H1 (cell line): ENCODE results near the gene SRSF7. TPM values are rescaled to one million over a fixed set of nuclear protein-coding genes. Genes with fewer than 3 reads are reported as not detected.

ENCODE experiments used
- CTCF ChIA-PET: fragments of 300-600 bp; sonication (Branson Sonifier 250); formaldehyde crosslinking; loops from one replicate; lab custom pipeline; 2021; ENCODE audit not compliant: partially characterized antibody; lab: Charles Lee
- POLR2A ChIA-PET: fragments of 300-600 bp; sonication (Branson Sonifier 250); formaldehyde crosslinking; loops from one replicate; lab custom pipeline; 2021; ENCODE audit warnings: inconsistent platforms; ENCODE audit not compliant: partially characterized antibody; lab: Charles Lee
- DNase-seq, 2 experiments: peaks; one replicate each; pipeline versions ENCODE4 v3.0.0 to v3.0.0-alpha.2; 2010 to 2022; ENCODE audit warnings: low spot score in 2 of 2, low read depth in 1 of 2, mixed read lengths in 1 of 2
- FAIRE-seq: peaks from 2 replicates; lab custom pipeline; 2011; peaks lifted over from hg19 to GRCh38; lab: Jason Lieb, UNC
- H2AFZ ChIP-seq: 2 replicates; pipeline ENCODE4 v1.8.1; 2012; ENCODE audit warnings: low read length, inconsistent platforms
- H2AK5ac ChIP-seq: 2 replicates; pipeline ENCODE4 v1.6.1; 2013; ENCODE audit warnings: low read depth, low read length
- H2BK120ac ChIP-seq: replicated peaks from 2 replicates; pipeline ENCODE3; 2013; ENCODE audit warnings: low read depth, low read length, inconsistent platforms
- H2BK12ac ChIP-seq: 2 replicates; pipeline ENCODE4 v1.6.1; 2013; ENCODE audit warnings: low read depth, low read length
- H2BK15ac ChIP-seq: 2 replicates; pipeline ENCODE4 v1.6.1; 2013; ENCODE audit warnings: low read length
- H2BK20ac ChIP-seq: 2 replicates; pipeline ENCODE4 v1.6.1; 2013; ENCODE audit warnings: low read length
- H2BK5ac ChIP-seq: 2 replicates; pipeline ENCODE4 v1.6.1; 2013; ENCODE audit warnings: low read depth, low read length
- H3K14ac ChIP-seq: 2 replicates; pipeline ENCODE4 v1.6.1; 2013; ENCODE audit warnings: inconsistent platforms; ENCODE audit not compliant: insufficient read length
- H3K18ac ChIP-seq: 2 replicates; pipeline ENCODE4 v1.6.1; 2013; ENCODE audit warnings: low read length; ENCODE audit errors: extremely low read depth
- H3K23ac ChIP-seq: 2 replicates; pipeline ENCODE4 v1.6.1; 2013; ENCODE audit warnings: inconsistent platforms; ENCODE audit not compliant: insufficient read length
- H3K23me2 ChIP-seq: 2 replicates; pipeline ENCODE4 v1.6.1; 2013; ENCODE audit warnings: low read depth, low read length
- H3K27ac ChIP-seq: 2 replicates; pipeline ENCODE4 v1.6.1; 2011; ENCODE audit warnings: low read depth, low read length, inconsistent platforms
- H3K27me3 ChIP-seq, 4 experiments: replicated peaks in 1 of 4; 1 replicate in 1 of 4; 2 replicates in 3 of 4; pipeline versions ENCODE4 v1.6.1 to v1.8.1; 2011 to 2013; ENCODE audit warnings: low read length in 3 of 4, mild to moderate bottlenecking in 3 of 4, inconsistent platforms in 2 of 4, mixed read lengths in 2 of 4, moderate library complexity in 1 of 4; ENCODE audit not compliant: control insufficient read depth in 3 of 4, insufficient read depth in 3 of 4; ENCODE audit errors: extremely low read depth in 1 of 4
- H3K36me3 ChIP-seq, 4 experiments: 2 replicates each; pipeline versions ENCODE4 v1.6.1 to v1.8.1; 2011 to 2013; ENCODE audit warnings: mild to moderate bottlenecking in 4 of 4, low read length in 3 of 4, moderate library complexity in 2 of 4, control low read depth in 1 of 4, inconsistent platforms in 1 of 4; ENCODE audit not compliant: insufficient read depth in 4 of 4, control insufficient read depth in 2 of 4
- H3K4ac ChIP-seq: replicated peaks from 2 replicates; pipeline ENCODE3; 2013; ENCODE audit warnings: low read length, low read depth, mixed read lengths, inconsistent platforms; ENCODE audit not compliant: insufficient read length
- H3K4me1 ChIP-seq, 4 experiments: replicated peaks in 1 of 4; 1 replicate in 1 of 4; 2 replicates in 3 of 4; pipeline versions ENCODE4 v1.6.1 to v1.8.1; 2011 to 2013; ENCODE audit warnings: low read length in 3 of 4, inconsistent platforms in 2 of 4, mixed read lengths in 1 of 4; ENCODE audit not compliant: insufficient read depth in 4 of 4, control insufficient read depth in 3 of 4
- H3K4me2 ChIP-seq, 2 experiments: 2 replicates each; pipeline versions ENCODE4 v1.6.1 to v1.8.1; 2011 to 2013; ENCODE audit warnings: low read depth in 2 of 2, low read length in 2 of 2, control low read depth in 1 of 2, inconsistent platforms in 1 of 2, mild to moderate bottlenecking in 1 of 2; ENCODE audit not compliant: insufficient read depth in 1 of 2
- H3K4me3 ChIP-seq, 4 experiments: fragments of 200-600, 300-600 bp in 1 of 4; sonication (generic), shearing (Covaris generic), sonication (Bioruptor Twin) in 1 of 4; 2 replicates each; pipeline versions ENCODE4 v1.5.1 to v1.8.1; 2011 to 2016; ENCODE audit warnings: low read length in 4 of 4, low read depth in 3 of 4, control low read depth in 2 of 4, inconsistent platforms in 2 of 4, mild to moderate bottlenecking in 2 of 4, mixed read lengths in 1 of 4, moderate library complexity in 1 of 4; ENCODE audit not compliant: insufficient read depth in 2 of 4; ENCODE audit errors: extremely low read depth in 1 of 4
- H3K56ac ChIP-seq: replicated peaks from 2 replicates; pipeline ENCODE3; 2013; ENCODE audit warnings: low read depth, mild to moderate bottlenecking, mixed read lengths, low read length, inconsistent platforms; ENCODE audit not compliant: insufficient read length
- H3K79me1 ChIP-seq: 2 replicates; pipeline ENCODE4 v1.6.1; 2013; ENCODE audit warnings: low read depth, low read length, control low read depth
- H3K79me2 ChIP-seq, 2 experiments: 2 replicates each; pipeline versions ENCODE4 v1.6.1 to v1.8.1; 2012 to 2013; ENCODE audit warnings: low read length in 2 of 2, mild to moderate bottlenecking in 2 of 2, inconsistent platforms in 1 of 2; ENCODE audit not compliant: insufficient read depth in 2 of 2, control insufficient read depth in 1 of 2
- H3K9ac ChIP-seq, 4 experiments: replicated peaks in 1 of 4; 1 replicate in 1 of 4; 2 replicates in 3 of 4; pipeline versions ENCODE4 v1.6.1 to v1.8.1; 2011 to 2013; ENCODE audit warnings: low read depth in 3 of 4, low read length in 3 of 4, control low read depth in 2 of 4, mild to moderate bottlenecking in 2 of 4, moderate library complexity in 2 of 4, inconsistent platforms in 1 of 4; ENCODE audit errors: extremely low read depth in 1 of 4
- H3K9me3 ChIP-seq, 2 experiments: 2 replicates each; pipeline versions ENCODE4 v1.6.1 to v1.8.1; 2012 to 2013; ENCODE audit warnings: mild to moderate bottlenecking in 2 of 2, moderate library complexity in 2 of 2, control low read depth in 1 of 2, inconsistent platforms in 1 of 2, low read depth in 1 of 2, low read length in 1 of 2, mixed read lengths in 1 of 2; ENCODE audit not compliant: insufficient read depth in 2 of 2
- H4K20me1 ChIP-seq, 2 experiments: replicated peaks in 1 of 2; 2 replicates each; pipeline versions ENCODE3 to v1.8.1; 2011 to 2013; ENCODE audit warnings: inconsistent platforms in 2 of 2, low read length in 2 of 2, mild to moderate bottlenecking in 1 of 2; ENCODE audit not compliant: insufficient read depth in 2 of 2, control insufficient read depth in 1 of 2
- H4K5ac ChIP-seq: 2 replicates; pipeline ENCODE4 v1.6.1; 2013; ENCODE audit warnings: low read length, low read depth, mixed read lengths, inconsistent platforms; ENCODE audit not compliant: insufficient read length
- H4K8ac ChIP-seq: 2 replicates; pipeline ENCODE4 v1.8.0; 2013; ENCODE audit warnings: mild to moderate bottlenecking, moderate library complexity, low read length, inconsistent platforms; ENCODE audit not compliant: insufficient read depth; ENCODE audit errors: extremely low read depth
- H4K91ac ChIP-seq: replicated peaks from 2 replicates; pipeline ENCODE3; 2013; ENCODE audit warnings: low read length, mixed read lengths, inconsistent platforms; ENCODE audit not compliant: insufficient read length
- ATF2 ChIP-seq: IDR thresholded peaks from 2 replicates; pipeline ENCODE4 v1.6.1; 2012; ENCODE audit warnings: low read length, inconsistent platforms
- CBX8 ChIP-seq: fragments of 300-800, 300-1000 bp; sonication (generic); IDR thresholded peaks from 2 replicates; pipeline ENCODE4 v1.7.1; 2016; ENCODE audit warnings: low read depth, low read length, borderline replicate concordance
- CHD1 ChIP-seq: IDR thresholded peaks from 2 replicates; pipeline ENCODE4 v1.6.1; 2012; ENCODE audit warnings: low read depth, low read length, improper control_type of control experiment
- EGR1 ChIP-seq: IDR thresholded peaks from 2 replicates; pipeline ENCODE4 v1.6.1; 2011; ENCODE audit warnings: low read depth, low read length, borderline replicate concordance
- FOSL1 ChIP-seq: IDR thresholded peaks from 2 replicates; pipeline ENCODE4 v1.6.1; 2011; ENCODE audit warnings: mild to moderate bottlenecking, low read depth, low read length, moderate library complexity; ENCODE audit not compliant: insufficient read depth
- GTF2F1 ChIP-seq: IDR thresholded peaks from 2 replicates; pipeline ENCODE4 v1.6.1; 2012; ENCODE audit warnings: low read depth, low read length, improper control_type of control experiment, borderline replicate concordance
- HDAC6 ChIP-seq: IDR thresholded peaks from one replicate; pipeline ENCODE4 v1.7.1; 2012; ENCODE audit warnings: low read depth, mild to moderate bottlenecking, inconsistent platforms, low read length, moderate library complexity
- KDM5A ChIP-seq: fragments of 200-600 bp; IDR thresholded peaks from 2 replicates; pipeline ENCODE4 v1.7.1; 2012; ENCODE audit warnings: mild to moderate bottlenecking, low read length, inconsistent platforms, mixed read lengths
- RXRA ChIP-seq: IDR thresholded peaks from 2 replicates; pipeline ENCODE4 v1.6.1; 2011; ENCODE audit warnings: low read depth, mild to moderate bottlenecking, low read length, moderate library complexity; ENCODE audit not compliant: insufficient read depth
- SAP30 ChIP-seq: fragments of 300-600 bp; sonication (generic); IDR thresholded peaks from 2 replicates; pipeline ENCODE4 v1.7.1; 2012; ENCODE audit warnings: low read length, moderate library complexity, mild to moderate bottlenecking, inconsistent platforms; ENCODE audit not compliant: insufficient read depth, insufficient replicate concordance
- TAF7 ChIP-seq: optimal IDR thresholded peaks from 2 replicates; pipeline ENCODE3; 2011; ENCODE audit warnings: low read depth, mild to moderate bottlenecking, inconsistent platforms, low read length, moderate library complexity, borderline replicate concordance
- polyA plus RNA-seq, 7 experiments: library from polyadenylated mRNA; depleted of rRNA in 3 of 7; stranded (reverse) in 5 of 7; unstranded in 2 of 7; fragments of >200 nt in 5 of 7; fragments of 200-250 nt in 2 of 7; gene quantifications; 1 replicate in 5 of 7; 2 replicates in 1 of 7; 4 replicates in 1 of 7; pipeline versions ENCODE4 v1.2.1 to v1.2.3, GENCODE V29; 2011 to 2013; ENCODE audit warnings: missing spikeins in 2 of 7, mixed read lengths in 2 of 7
- total RNA-seq: library from RNA; stranded (reverse); fragmentation: NEBNext Ultra II Directional; extraction: Animal tissue kit (Norgen Biotek cat#: 25700); gene quantifications from 2 replicates; pipeline ENCODE4 v1.2.1, GENCODE V29; 2021
- TF ChIP-seq, protein P1 (sequence below): IDR thresholded peaks from 2 replicates; pipeline ENCODE4 v1.6.1; 2011; ENCODE audit warnings: low read length, improper control_type of control experiment

The SRSF7 gene
- total and polyA plus RNA-seq, 2 of the 8 experiments (the other 6 are each of a cell fraction or from before 2014, with no cell fraction given), result 370 to 415 TPM

DNA sequence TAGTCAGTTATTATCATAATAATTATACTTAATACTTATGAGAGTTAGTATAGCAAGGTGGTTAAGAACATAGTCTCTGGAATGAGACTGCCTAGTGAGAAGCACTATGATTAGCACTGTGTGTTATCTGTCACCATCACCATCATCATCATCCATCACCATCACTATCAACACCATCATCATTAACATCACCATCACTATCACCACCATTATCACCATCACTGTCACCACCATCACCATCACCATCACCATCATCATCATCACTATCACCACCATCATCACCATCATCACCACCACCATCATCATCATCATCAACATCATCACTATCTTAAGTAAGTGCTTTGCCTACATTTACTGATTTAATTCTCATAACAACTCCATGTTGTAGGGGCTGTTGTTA, 39.6 kb downstream of the SRSF7 start:
- Histone ChIP-seq H3K27me3 (no peaks in the 10 kb centered on the region), H4K91ac (no peak overlapping the region), H3K27ac (no peak overlapping the region), H3K4me3 (no peak overlapping the region), H4K5ac (no peak overlapping the region), H3K23me2 (peaks cover 3% of the 10 kb centered on the region; the same call in 1 of the 2 replicates), H3K79me1 (no peaks in the 10 kb centered on the region), H2BK12ac (no peak overlapping the region), H3K4ac (no peak overlapping the region), H2BK120ac (no peak overlapping the region), H2BK5ac (no peak overlapping the region), H3K56ac (peak overlapping the region; percentile 99), H4K8ac (no peak overlapping the region), H3K36me3 (no peaks in the 10 kb centered on the region; a peak in 1 of 8 replicates), H2BK15ac (no peak overlapping the region), H2BK20ac (no peak overlapping the region), H3K9me3 (0 out of 4 replicates have a peak, but pooled peaks cover 0 to 3% of the 10 kb centered on the region in 2 experiments), H3K9ac (no peak overlapping the region), H3K14ac (no peak overlapping the region), H3K23ac (no peak overlapping the region), H4K20me1 (peaks cover 0 to 1% of the 10 kb centered on the region in 2 experiments), H3K4me1 (peaks cover 0 to 7% (median 3%) of the 10 kb centered on the region in 4 experiments; a peak in 3 of 7 replicates), H3K79me2 (no peaks in the 10 kb centered on the region), H2AK5ac (no peak overlapping the region), H3K18ac (no peak overlapping the region), H2AFZ (no peak overlapping the region), H3K4me2 (no peak overlapping the region)
- DNase-seq, result no peak
- CTCF ChIA-PET, result no interaction called here
- FAIRE-seq, result no peak
- POLR2A ChIA-PET, result interaction anchor here (0.7 kb wide), 1 partner anchor 32 kb away, joined by 3 read pairs; no protein-coding TSS in a partner anchor
- no peak for TF ChIP-seq KDM5A
- no peak for TF ChIP-seq TAF7
- no peak for TF ChIP-seq HDAC6
- TF ChIP-seq, protein P1, sequence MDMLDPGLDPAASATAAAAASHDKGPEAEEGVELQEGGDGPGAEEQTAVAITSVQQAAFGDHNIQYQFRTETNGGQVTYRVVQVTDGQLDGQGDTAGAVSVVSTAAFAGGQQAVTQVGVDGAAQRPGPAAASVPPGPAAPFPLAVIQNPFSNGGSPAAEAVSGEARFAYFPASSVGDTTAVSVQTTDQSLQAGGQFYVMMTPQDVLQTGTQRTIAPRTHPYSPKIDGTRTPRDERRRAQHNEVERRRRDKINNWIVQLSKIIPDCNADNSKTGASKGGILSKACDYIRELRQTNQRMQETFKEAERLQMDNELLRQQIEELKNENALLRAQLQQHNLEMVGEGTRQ, result no peak
- no peak for TF ChIP-seq CBX8
- TF ChIP-seq GTF2F1, result no peak
- no peak for TF ChIP-seq ATF2
- no peak for TF ChIP-seq EGR1
- TF ChIP-seq CHD1, result no peak
- TF ChIP-seq FOSL1, result no peak
- TF ChIP-seq RXRA, result no peak
- no peak for TF ChIP-seq SAP30
